Esophagus muscularis mucosa (tissue), 4 donors: ENCODE measurements around the gene SCYGR6. TPM values are rescaled to one million over a fixed set of nuclear protein-coding genes. Genes with fewer than 3 reads are reported as not detected.

Source experiments
- DNase-seq: peaks from one replicate; pipeline ENCODE4 v3.0.0-alpha.2; 2017; ENCODE audit errors: extremely low spot score
- H3K27ac ChIP-seq, 4 donors: fragments of 200-600 bp; sonication (generic); replicated peaks in 1 of 4; 1 replicate in 3 of 4; 2 replicates in 1 of 4; pipeline ENCODE4 v1.5.1; 2016 to 2019; ENCODE audit warnings: mild to moderate bottlenecking in 1 of 4
- H3K27me3 ChIP-seq, 4 donors: fragments of 200-600 bp; sonication (generic); one replicate each; pipeline versions ENCODE4 v1.5.1 to v1.6.0; 2016 to 2019
- H3K36me3 ChIP-seq, 4 donors: fragments of 200-600 bp; sonication (generic); one replicate each; pipeline ENCODE4 v1.5.1; 2016 to 2019
- H3K4me1 ChIP-seq, 4 donors: fragments of 200-600 bp; sonication (generic); one replicate each; pipeline ENCODE4 v1.5.1; 2016 to 2019
- H3K4me3 ChIP-seq, 4 donors: fragments of 200-600 bp; sonication (generic); 1 replicate in 2 of 4; 2 replicates in 2 of 4; pipeline ENCODE4 v1.5.1; 2016 to 2019; ENCODE audit warnings: mild to moderate bottlenecking in 4 of 4, moderate library complexity in 1 of 4
- H3K9me3 ChIP-seq, 4 donors: fragments of 200-600 bp; sonication (generic); 1 replicate in 3 of 4; 2 replicates in 1 of 4; pipeline ENCODE4 v1.5.1; 2016 to 2019
- CTCF ChIP-seq, 3 experiments: fragments of 200-600 bp in 2 of 3; fragments of 450-650 bp in 1 of 3; sonication (generic) in 2 of 3; IDR thresholded peaks; one replicate each; pipeline ENCODE4 v1.5.1; 2017 to 2019; ENCODE audit warnings: antibody characterized with exemption in 3 of 3, mild to moderate bottlenecking in 2 of 3, moderate library complexity in 1 of 3
- EP300 ChIP-seq: sonication (generic); formaldehyde crosslinking; IDR thresholded peaks from one replicate; pipeline ENCODE4 v1.6.1; 2017; ENCODE audit warnings: antibody characterized with exemption
- POLR2A ChIP-seq: fragments of 450-650 bp; IDR thresholded peaks from one replicate; pipeline ENCODE4 v1.6.1; 2017; ENCODE audit warnings: antibody characterized with exemption, moderate library complexity, mild to moderate bottlenecking, low read depth
- POLR2AphosphoS5 ChIP-seq, 2 donors: sonication (generic); formaldehyde crosslinking; IDR thresholded peaks; one replicate each; pipeline ENCODE4 v1.6.1; 2017; ENCODE audit warnings: antibody characterized with exemption in 2 of 2
- WGBS: methylation state at CpG from one replicate; pipeline ENCODE4 v1.1.5; 2018; 5-methylcytosine and 5-hydroxymethylcytosine counted together
- intact Hi-C: fragments of 100-400 bp; cut with DNase I; formaldehyde crosslinking; loops from one replicate; pipeline ENCODE4 v1.15.1; 2023
- total RNA-seq, 4 donors: library from RNA; depleted of rRNA; stranded (reverse); fragments of >200 nt; gene quantifications; one replicate each; pipeline versions ENCODE4 v1.1.0 to v1.2.1, GENCODE V29; 2016

SCYGR6 gene, protein sequence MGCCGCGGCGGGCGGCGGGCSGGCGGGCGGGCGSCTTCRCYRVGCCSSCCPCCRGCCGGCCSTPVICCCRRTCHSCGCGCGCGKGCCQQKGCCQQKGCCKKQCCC
- not detected for total RNA-seq

- intact Hi-C loops = no loop called here
- Histone ChIP-seq H3K36me3 (no peaks in the 10 kb centered on the region), H3K27me3 (no peaks in the 10 kb centered on the region), H3K4me1 (no peaks in the 10 kb centered on the region), H3K4me3 (no peak within 1 kb of the TSS), H3K27ac (no peak within 1 kb of the TSS), H3K9me3 (no peaks in the 10 kb centered on the region)
- TF ChIP-seq POLR2A (no peak), CTCF (IDR thresholded peaks at IDR 0.05) (no peak), EP300 (no peak), POLR2AphosphoS5 (IDR thresholded peaks at IDR 0.05) (no peak)
- WGBS = 90% methylated on average over 12 of the region's 15 CpGs
- no peak for DNase-seq
Measured at GRCh38 chr2:227724394-227725039, at the start of gene SCYGR6. Gene SCYGR6 (minus strand): TSS chr2:227724757. CDS start chr2:227724757, 0 bp downstream.

GRCh38 chr2:227774011-227774624, 49.6 kb upstream of the SCYGR6 start:
- DNase-seq = no peak
- H3K27ac ChIP-seq = no peak overlapping the region
- no peaks in the 10 kb centered on the region for H3K36me3 ChIP-seq
- TF ChIP-seq POLR2A = no peak
- no peak for TF ChIP-seq EP300
- no peak for TF ChIP-seq POLR2AphosphoS5 (IDR thresholded peaks at IDR 0.05)
- no peak for TF ChIP-seq CTCF (IDR thresholded peaks at IDR 0.05)
- H3K4me3 ChIP-seq = no peak overlapping the region
- WGBS = 63% methylated on average over 15 of the region's 15 CpGs
- intact Hi-C loops = no loop called here
- no peaks in the 10 kb centered on the region for H3K9me3 ChIP-seq
- no peaks in the 10 kb centered on the region for H3K27me3 ChIP-seq
- no peaks in the 10 kb centered on the region for H3K4me1 ChIP-seq

- H3K36me3 ChIP-seq = no peaks in the 10 kb centered on the region
- WGBS = 70% methylated on average over 2 of the region's 2 CpGs
- DNase-seq = no peak
- no peak overlapping the region for H3K27ac ChIP-seq
- intact Hi-C loops = no loop called here
- no peaks in the 10 kb centered on the region for H3K27me3 ChIP-seq
- no peaks in the 10 kb centered on the region for H3K4me1 ChIP-seq
- no peaks in the 10 kb centered on the region for H3K9me3 ChIP-seq
- TF ChIP-seq POLR2A (no peak), POLR2AphosphoS5 (IDR thresholded peaks at IDR 0.05) (no peak), CTCF (IDR thresholded peaks at IDR 0.05) (no peak), EP300 (no peak)
- no peak overlapping the region for H3K4me3 ChIP-seq
Measured at GRCh38 chr2:227772932-227773331, 48.4 kb upstream of the SCYGR6 start.

GRCh38 chr2:227772197-227772661, 47.7 kb upstream of the SCYGR6 start:
- Histone ChIP-seq H3K4me3 (no peak overlapping the region), H3K27ac (no peak overlapping the region), H3K4me1 (no peaks in the 10 kb centered on the region), H3K27me3 (no peaks in the 10 kb centered on the region), H3K36me3 (no peaks in the 10 kb centered on the region), H3K9me3 (no peaks in the 10 kb centered on the region)
- no peak for DNase-seq
- intact Hi-C loops = no loop called here
- 66% methylated on average over 4 of the region's 5 CpGs for WGBS
- TF ChIP-seq CTCF (IDR thresholded peaks at IDR 0.05) = no peak
- no peak for TF ChIP-seq POLR2A
- TF ChIP-seq EP300 = no peak
- no peak for TF ChIP-seq POLR2AphosphoS5 (IDR thresholded peaks at IDR 0.05)
